Midbrain (tissue), 1 donor: Measurements from ENCODE around the gene INO80.

Experiments used
- DNase-seq: peaks from one replicate; lab custom pipeline; 2025; lab: John Stamatoyannopoulos, UW

INO80 gene

GRCh38 chr15:40948706-40949473 is 167.2 kb downstream of the INO80 start:
- DNase-seq = no peak

DNA sequence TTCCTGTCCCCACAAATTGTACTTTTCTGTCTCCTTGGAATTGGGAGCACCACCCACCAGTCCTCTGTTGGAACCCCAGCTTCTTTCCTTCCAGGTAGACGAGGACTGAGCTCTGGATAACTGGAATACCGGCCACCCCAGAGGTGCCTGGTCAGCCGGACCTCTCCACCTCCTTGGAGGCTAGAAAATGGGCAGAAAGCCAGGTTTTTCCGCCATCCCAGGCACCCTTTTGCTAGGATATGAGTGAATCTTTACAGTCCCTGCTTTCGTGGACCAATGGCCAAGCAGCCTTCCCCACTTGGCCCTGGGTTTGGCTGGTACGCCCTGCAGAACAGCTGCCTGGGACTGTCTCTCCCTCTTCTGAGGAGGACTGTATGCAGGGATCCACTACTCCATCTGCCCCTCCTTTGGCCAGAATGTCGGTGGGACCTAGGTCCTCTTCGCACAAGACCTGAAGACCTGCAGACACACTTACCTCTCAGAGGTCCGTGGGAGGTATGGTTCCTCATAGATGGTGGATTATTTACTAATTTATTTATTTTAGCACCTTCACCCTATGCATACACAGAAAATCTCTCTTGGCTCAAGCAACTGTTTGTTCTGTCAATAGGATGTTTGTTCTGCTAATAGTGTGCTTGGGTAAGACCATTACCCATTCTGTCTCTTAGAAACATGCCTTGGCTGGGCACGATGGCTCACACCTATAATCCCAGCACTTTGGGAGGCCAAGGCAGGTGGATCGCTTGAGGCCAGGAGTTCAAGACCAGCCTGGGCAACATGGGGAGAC is 171.4 kb downstream of the INO80 start:
- no peak for DNase-seq

DNA sequence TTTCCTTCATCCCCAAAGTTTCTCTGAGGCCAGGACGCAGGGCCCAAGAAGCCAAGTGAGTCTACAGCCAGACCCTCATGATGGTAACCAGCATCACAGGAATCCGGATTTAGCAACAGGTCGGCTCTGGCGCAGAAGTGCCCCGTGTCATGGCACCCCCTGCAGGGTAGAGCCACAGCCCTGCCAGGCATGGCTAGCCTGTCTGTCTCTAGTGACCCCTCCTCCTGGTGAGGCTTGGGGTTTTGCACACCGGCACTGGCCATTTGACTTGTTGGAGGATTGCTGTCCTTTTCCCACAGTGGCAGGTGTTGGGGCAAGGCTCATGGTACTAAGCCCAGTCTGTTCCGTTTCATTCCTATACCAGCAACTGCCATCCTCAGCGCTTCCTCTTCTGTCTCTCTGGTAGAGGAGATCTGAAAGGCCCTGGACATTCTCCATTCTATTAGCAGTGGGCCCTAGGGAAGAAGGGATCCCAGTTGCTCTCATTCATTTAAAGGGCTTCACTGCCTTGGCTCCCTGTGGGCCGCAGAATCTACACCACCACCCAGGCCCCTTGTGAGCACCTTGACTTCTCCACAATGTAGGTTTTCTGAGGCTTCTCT is 172.2 kb downstream of the INO80 start:
- no peak for DNase-seq

DNA sequence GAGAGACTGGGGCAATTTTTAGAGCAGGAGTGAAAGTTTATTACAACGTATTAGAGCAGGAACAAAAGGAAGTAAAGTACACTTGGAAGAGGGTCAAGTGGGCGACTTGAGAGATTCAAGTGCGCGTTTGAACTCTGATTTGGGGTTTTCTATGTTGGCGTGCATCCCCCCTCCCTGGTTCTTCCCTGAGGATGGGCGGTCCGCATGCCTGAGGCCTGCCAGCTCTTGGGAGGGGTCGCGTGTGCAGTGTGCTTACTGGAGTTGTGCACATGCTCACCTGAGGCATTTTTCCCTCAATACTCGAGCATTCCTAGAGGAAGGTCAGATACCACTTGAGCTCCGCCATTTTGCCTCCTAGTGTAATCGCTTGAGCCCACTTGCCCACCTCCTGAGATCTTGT is 173.2 kb downstream of the INO80 start:
- DNase-seq = no peak

GRCh38 chr15:40942337-40942854 is 173.7 kb downstream of the INO80 start:
- DNase-seq = no peak

- peak; percentile 49 for DNase-seq
Observed at GRCh38 chr15:40941528-40942336, 174.3 kb downstream of the INO80 start.

DNA sequence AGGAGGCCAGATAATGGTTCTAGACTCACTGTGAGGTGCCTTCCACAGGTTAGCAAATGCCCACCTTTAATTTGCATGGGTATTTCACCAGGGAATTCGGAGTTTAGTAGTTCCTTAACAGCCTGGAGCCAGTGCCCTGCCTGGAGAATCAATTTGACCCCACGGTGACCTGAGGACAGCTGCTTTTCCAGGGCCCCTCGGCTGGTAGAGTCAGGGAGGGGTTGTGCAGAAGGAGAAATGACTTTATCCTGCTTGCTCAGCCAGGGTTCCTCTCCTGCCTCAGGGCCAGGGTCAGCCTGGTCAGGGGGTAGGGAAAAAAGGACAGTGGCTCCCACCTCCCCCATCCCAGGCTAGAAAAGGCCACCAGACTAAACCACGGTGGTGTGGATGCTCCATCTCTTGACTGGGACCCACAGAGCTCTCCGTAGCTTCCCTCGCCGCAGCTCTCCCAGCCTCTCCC is 175.0 kb downstream of the INO80 start:
- no peak for DNase-seq

DNA sequence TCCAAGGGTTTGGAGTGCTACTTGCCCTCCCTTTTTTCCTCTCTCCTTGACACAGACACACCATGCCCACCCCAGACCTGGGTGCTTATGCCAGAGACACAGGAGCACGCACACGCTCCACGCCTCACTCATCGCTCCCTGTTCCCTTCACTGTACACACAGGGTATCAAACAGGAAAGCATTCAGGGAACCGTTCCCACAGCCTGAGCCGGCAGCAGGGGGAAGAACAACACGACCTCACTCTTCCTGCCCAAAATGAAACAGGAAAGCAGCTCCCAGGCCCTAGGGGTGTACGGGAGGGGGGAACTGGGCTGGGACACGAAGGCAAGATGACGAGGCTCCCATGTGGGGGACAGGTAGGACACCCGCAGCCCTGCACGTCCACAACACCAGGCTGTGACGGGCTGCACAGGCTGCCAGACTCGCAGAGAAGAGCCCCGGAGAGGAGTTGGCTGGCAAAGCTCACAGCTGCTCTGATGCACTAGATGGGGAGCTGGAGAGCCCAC is 175.7 kb downstream of the INO80 start:
- DNase-seq = no peak

GRCh38 chr15:40938536-40938870 is 177.6 kb downstream of the INO80 start:
- no peak for DNase-seq

DNA sequence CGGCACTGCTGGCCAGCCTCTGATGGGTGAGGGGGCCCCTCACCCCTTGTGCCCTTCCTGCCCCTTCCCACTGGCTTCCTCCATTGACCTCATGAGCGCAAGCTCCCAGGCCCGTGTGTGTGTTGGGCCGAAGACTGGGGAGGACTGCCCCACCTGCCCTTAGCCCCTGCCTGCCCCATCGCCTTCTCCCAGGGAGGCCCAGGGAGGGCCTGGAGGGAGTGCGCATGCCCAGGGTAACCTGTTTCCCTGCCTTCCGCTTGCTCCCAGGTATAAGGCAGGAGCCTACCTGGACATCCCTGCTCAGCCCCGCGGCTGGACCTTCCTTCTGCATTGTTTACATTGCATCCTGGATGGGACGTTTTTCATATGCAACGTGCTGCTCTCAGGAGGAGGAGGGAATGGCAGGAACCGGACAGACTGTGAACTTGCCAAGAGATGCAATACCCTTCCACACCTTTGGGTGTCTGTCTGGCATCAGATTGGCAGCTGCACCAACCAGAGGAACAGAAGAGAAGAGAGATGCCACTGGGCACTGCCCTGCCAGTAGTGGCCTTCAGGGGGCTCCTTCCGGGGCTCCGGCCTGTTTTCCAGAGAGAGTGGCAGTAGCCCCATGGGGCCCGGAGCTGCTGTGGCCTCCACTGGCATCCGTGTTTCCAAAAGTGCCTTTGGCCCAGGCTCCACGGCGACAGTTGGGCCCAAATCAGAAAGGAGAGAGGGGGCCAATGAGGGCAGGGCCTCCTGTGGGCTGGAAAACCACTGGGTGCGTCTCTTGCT is 178.1 kb downstream of the INO80 start:
- no peak for DNase-seq

DNA sequence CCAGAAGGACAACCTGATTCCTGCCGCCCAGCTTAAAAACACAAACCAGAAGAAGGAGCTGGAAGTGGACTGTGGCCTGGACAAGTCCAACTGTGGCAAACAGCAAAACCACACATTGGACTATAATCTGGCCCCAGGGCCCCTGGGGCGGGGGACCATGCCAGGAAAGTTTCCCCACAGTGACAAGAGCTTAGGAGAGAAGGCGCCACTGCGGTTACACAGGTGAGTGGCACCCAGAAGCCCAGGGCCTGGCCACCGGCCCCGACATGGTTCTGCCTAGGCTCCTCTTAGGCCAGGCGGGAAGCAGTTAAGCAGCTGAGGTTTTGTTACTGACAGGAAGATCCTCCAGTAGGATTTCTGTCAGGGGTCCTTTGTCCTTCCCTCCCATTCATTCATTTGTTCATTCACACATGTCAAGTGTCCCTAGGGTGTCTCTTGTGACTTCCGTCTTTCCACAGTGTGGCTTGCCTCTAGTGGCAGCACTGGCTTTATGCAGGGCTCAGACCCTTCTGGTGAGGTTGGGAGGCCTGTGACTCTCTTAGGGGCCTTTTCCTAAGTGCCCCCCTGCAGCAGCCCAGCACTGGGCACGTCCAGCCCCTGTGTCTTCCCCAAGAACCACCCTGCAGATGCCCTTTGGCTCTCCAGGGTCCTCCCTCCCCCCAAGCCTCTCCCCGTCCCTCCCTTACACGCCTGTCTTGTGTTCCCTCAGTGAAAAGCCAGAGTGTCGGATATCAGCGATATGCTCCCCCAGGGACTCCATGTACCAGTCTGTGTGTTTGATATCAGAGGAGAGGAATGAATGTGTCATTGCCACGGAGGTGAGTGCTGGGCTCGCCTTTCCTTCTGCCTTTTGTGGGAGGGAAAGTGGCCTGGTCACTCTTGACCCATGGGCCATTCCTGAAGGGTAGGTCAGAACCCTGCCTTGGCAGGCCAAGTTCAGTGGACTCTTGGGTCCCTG is 179.1 kb downstream of the INO80 start:
- DNase-seq = no peak

DNA sequence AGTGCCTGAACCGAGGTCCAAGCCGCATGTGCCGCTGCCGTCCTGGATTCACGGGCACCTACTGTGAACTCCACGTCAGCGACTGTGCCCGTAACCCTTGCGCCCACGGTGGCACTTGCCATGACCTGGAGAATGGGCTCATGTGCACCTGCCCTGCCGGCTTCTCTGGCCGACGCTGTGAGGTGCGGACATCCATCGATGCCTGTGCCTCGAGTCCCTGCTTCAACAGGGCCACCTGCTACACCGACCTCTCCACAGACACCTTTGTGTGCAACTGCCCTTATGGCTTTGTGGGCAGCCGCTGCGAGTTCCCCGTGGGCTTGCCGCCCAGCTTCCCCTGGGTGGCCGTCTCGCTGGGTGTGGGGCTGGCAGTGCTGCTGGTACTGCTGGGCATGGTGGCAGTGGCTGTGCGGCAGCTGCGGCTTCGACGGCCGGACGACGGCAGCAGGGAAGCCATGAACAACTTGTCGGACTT is 179.8 kb downstream of the INO80 start:
- no peak for DNase-seq

GRCh38 chr15:40934457-40934856 is 181.6 kb downstream of the INO80 start:
- no peak for DNase-seq

- no peak for DNase-seq
Observed at GRCh38 chr15:40933517-40933902, 182.6 kb downstream of the INO80 start.

- DNase-seq = no peak
Observed at GRCh38 chr15:40932649-40933516, 183.2 kb downstream of the INO80 start.

DNA sequence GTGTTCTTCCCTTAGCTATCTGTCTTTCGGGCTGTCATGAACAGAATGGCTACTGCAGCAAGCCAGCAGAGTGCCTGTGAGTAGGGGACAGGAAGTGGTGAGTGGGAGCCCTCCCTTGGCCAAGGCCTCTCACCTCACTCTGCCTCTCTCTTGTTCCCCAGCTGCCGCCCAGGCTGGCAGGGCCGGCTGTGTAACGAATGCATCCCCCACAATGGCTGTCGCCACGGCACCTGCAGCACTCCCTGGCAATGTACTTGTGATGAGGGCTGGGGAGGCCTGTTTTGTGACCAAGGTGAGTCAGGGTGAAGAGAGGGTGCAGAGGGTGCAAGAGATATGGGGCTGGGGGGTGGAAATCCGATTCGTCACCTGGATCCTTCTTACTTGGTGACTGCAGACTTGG is 183.9 kb downstream of the INO80 start:
- no peak for DNase-seq

DNA sequence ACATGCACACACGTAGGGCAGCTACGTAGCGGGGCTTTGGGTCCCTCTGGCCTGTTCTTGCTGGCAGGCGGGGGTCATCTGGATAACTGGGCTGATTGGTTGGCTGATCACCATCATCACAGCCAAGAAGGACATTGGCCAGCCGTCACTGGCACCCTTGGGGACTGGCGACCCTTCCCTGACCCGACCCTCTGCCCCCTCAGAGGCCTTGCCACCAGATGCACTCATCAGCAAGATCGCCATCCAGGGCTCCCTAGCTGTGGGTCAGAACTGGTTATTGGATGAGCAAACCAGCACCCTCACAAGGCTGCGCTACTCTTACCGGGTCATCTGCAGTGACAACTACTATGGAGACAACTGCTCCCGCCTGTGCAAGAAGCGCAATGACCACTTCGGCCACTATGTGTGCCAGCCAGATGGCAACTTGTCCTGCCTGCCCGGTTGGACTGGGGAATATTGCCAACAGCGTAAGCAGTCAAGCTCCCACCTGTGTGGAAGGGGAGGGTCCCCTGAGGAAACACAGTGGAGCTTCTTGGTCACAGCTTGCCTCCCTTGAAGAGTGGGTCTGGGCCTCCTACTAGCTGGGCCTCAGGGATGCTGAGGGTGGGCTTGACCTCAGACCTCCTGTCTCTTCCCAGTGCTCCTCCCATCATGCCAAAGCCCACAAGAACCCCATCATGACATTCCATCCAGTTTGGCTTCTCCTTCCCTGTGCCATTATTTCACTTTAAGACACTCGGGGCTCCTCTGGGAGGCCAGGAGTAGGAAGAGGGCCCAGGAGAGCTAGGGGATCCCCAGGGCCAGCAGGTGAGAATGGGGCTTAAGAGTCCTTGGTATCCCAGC is 184.6 kb downstream of the INO80 start:
- no peak for DNase-seq
